GM18507 (cell line): ENCODE measurements around the gene AQR.
"Not testable (repeated sequence)": the region's sequence is repeated elsewhere in the genome, so short reads cannot be mapped to it uniquely, and the experiment has no call there.

Experiments
- DNase-seq: peaks from one replicate; pipeline ENCODE4 v3.0.0; 2011; ENCODE audit warnings: low read depth; ENCODE audit not compliant: insufficient read length; ENCODE audit errors: extremely low spot score
- FAIRE-seq: peaks from 2 replicates; lab custom pipeline; 2011; peaks lifted over from hg19 to GRCh38; lab: Jason Lieb, UNC

AQR gene

DNA sequence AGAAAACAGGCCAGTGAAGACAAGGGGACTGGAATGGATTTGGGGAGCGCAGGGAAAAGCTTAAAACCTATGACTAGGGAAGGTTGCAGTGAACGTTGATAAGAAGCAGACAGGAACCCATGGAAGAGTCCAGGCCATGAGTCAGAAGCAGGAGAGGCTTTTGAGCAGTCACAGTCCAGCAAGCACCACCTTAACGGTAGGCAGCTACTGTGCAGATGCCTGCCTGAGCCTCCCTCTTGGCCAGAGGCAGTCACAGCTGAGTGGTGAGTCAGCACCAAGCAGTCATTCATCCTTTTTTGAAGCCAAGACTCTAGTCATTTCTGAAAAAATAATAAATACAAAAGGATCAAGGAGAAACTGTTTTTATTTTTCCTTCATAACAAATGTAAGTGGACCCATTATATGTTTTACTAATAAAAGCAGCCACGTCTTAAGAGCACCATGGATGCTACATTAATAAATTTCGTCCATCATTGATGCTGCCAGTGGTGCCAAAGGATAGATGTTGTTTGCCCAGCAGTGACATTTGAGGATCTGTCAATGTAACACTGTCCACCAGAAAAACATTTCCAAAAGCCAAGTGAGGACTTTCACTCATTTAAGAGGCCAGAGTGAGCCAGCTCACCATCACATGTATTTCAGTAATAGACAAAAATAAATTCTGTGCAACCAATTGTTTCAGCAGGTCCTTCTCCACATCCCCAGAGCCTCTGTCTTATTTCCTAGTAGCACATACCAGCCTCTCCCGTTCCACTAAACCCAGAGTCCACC, 132.1 kb downstream of the AQR start:
- FAIRE-seq: no peak

DNA sequence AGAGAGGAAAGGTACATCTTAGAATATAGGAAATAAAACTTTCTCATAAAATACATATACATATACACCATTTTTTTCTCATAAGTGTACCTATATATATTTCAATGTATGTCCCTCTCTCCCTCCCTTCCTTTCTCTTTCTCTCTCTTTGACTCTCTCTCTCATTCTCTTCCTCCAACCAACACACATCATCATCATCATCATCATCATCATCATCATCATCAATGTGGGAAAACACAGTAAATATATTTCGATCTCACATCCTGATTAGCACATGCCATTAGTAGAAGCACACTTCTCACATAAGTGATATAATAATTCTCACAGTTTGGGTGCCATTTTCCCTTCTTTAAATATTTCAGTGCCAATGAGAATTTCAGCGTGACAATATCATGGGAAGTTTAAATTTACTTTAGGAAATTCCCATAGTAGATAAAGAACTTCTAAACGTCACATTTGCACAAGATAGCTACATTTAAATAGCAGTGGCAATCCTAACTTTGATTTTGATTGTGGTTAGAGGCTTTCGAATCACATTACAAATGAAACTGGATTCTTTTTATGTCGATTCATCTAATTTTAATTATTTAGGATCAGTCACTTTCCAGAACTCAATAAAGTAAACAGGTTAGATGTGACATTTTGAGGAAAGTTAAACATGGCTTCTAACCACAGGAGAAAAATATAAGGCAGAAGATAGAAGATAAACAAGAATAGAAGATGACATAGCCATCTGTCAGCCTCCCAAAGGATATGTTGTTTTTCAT, 141.2 kb downstream of the AQR start:
- FAIRE-seq: peak; percentile 26
- DNase-seq: no peak

More for the DNA sequence above, 132.1 kb downstream of the AQR start:
- DNase-seq: no peak

DNA sequence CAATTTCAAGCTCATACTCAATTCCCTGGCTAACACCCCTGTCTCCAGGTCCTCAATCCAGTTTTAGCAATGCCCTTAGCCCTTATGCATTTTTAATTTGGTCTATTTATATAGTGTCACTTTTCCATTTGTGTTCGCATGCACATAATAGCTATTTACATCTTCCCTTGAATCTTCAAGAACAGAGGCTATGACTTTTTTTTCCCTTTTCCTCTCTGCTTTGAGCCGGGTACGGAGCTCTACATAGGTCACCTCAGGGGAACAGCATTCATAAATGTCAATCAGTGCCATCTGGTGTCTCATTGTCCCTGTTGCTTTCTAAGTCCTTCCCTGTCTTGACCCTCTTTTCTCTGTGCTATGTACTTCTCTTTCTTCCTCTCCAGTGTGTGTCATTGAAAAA, 147.7 kb downstream of the AQR start:
- DNase-seq: no peak
- FAIRE-seq: no peak

DNA sequence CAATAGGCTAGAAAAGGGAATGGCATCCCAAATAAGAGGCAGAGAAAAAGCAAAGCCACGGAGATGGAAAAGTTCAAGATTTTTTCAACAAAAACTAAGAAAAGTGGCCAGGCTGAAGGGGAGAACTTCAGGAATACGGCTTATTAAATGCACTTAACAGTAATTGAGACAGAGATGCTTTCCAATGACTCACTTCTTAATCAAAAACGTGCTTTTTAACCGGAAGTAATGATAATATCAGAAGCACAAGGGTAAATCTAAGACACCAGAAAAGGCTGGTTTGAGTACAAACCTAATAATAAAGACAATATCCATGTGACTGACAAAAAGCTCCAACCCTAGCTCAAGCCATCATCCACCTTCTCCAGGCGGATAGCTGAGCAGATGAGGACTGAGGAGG, 149.4 kb downstream of the AQR start:
- DNase-seq (no peak), FAIRE-seq (no peak)

DNA sequence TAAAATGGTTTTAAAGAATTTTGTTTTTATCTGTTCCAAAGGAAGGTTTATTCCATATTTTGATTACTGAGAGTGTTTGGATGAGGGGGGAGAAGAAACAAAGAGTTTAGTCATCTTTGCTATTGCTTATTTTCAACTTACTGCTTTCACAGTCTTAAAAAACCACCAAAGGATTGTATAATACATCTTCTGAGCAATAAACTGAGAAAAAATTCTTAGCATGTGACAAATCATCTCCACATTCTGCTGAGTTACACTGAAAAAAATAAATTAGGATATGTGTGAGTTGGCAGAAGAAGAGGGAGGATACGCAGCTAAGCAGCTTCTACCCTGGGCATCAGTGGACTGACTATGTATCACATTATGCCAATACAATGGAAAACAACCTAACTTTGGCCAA, 151.0 kb downstream of the AQR start:
- no peak for FAIRE-seq
- no peak for DNase-seq

DNA sequence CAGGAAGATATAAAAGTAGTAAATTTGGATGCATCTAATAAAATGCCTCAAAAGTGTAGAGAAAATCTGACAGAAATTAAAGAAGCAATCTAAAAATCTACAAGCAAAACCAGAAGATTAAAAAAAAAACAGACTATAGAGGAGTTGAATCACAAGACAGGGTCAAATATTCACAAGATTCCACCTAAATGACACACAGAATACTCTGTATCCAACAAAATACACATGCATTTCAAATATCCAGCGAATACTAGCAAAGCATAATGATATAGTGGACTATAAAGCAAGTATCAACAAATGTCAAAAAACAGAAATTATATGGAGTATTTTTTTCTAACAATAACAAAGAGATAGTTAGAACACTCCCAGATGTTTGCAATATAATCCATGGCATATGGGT, 153.7 kb downstream of the AQR start:
- FAIRE-seq: no peak
- DNase-seq: no peak

DNA sequence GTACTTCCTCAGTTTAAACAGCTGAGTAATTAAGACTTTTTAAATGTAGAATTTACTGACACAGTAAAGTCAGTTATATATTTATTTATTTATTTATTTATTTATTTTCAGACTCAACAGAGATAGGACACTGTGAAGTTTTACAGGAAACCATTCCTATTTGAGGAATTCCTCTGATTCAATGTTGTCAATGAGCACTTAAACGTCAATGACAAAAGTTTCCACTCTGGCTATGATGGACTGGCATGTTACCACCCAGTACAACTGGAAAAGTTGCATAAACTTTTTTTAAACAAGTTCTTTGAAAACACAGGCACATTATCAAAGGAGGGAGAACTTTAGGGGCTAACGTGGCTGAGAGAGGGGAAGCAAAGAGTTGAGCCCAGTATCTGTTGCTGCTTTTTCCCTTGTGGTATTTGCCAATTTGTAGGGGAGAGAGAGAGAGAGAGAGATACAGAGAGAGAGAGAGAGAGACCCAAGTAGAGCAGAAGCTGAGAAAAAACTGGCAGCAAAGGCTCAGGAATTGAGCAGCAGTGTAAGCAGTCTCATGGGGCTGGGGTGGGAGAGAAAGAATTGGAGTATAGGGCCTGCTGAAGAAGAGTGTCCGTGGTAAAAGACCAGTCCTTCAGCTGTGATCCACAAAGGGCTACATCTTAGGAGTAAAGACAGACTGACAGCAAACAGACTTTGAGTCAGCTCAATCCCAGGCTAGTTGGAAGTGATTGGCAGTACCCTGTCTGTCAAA, 155.9 kb downstream of the AQR start:
- FAIRE-seq (no peak), DNase-seq (no peak)

DNA sequence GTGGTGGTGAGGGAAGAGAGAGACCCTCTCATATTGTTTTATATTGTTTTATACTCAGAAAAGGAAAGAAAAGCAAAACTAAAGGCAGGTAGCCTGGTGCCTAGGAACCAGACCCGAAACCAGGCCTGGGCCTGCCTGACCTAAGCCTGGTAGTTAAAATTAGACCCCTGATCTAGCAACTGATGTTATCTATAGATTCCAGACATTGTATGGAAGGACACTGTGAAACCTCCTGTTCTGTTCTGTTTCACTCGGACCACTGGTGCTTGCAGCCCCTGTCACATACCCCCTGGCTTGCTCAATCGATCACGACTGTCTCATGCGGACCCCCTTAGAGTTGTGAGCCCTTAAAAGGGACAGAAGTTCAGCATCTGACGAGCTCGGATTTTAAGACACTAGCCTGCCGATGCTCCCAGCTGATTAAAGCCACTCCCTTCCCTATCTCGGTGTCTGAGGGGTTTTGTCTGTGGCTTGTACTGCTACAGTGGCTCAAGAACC, 156.6 kb downstream of the AQR start:
- not testable (repeated sequence) for DNase-seq

DNA sequence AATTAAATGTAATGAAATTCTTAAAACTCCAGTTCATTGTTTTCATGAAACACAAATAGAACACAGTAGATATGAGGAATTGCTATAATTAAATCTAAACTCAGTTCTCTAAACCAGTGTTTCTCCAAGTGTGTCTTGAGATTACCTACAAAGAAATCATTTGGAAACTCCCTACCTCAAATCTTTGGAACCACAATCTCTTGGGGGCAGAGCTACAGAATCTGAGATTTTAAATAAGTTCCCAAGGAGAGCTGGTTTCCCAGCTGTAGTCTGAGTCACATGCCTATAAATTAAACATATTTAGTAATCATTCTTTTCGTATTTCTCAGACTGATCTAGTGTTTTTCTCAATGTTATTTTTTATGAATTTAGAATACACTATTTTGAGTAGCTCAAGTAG, 157.2 kb downstream of the AQR start:
- DNase-seq (no peak), FAIRE-seq (no peak)

More for the DNA sequence above, 156.6 kb downstream of the AQR start:
- FAIRE-seq: not testable (repeated sequence)

DNA sequence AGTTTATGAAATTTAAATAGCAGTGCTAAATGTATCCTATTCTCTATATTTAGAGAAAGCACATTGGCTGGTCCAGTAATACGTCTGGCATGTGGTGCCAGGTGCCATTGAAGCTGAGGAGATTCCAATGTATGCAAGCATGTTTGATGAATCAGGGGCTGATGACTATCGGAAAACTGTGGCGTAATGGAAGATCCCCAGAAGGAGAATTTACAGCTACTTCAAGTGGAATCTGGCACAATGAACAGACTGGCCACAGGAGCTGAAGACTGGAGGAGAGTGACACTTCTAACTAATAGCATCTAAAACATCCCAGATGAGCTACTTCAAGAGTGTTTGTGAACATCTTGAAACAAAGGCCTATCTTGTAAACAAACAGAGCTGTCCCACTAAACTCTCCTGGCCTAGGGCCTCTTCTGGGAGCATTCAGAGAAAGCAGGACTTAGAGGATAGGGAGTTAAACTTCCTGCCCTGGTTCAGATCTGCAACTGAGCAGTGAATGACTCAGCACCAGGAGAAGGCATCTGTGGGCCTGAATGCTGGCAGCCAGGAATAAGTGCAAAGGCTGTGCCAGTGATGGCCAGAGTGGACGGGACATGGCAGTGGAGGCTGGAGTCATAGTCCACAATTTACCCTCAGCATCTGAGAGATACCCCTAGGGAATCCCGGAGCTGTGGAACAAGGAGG, 159.0 kb downstream of the AQR start:
- FAIRE-seq (no peak), DNase-seq (no peak)

DNA sequence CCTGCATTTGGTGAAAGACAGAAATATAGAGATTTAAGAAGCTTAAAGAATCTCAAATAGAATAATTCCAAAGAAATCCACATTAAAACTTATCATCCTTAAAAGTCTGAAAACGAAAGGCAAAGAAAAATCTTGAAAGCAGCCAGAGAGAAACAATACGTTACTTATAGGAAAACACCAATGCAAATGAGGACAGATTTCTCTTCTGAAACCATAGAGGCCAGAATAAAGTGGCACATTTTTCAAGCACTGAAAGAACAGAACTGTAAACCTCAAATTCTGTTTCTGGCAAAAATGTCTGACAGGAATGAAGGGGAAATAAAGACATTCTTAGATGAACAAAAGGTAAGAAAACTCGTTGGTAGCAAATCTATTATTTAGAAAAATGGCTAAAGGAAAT, 160.4 kb downstream of the AQR start:
- FAIRE-seq: no peak
- DNase-seq: no peak

DNA sequence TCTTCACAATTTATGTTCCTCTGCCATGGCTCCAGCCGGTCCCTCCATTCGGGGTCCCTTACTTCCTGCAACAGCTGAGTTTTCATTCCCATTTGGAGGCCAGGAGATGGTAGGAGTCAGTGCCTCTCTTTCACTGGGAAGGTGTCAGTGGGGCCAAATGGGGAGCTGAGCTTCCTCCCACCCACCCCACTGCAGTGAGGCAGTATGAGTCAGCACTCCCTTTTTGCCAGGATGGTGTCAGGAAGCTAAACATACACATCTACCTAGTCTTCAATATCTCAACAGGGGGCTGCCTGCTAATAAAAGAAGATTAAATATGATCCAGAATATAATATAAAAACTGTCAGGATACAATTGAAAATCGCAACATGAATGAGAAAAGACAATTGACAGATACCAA, 161.5 kb downstream of the AQR start:
- DNase-seq (no peak), FAIRE-seq (no peak)

DNA sequence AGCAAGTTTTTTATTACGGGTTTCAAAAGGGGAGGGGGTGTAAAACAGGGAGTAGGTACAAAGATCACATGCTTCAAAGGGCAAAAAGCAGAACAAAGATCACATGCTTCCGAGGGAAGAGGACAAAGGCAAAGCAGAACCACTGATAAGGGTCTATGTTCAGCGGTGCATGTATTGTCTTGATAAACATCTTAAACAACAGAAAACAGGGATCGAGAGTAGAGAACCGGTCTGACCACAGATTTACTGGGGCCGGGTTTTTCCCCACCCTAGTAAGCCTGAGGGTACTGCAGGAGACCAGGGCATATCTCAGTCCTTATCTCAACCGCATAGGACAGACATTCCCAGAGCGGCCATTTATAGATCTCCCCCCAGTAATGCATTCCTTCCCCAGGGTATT, 162.3 kb downstream of the AQR start:
- not testable (repeated sequence) for DNase-seq, FAIRE-seq

DNA sequence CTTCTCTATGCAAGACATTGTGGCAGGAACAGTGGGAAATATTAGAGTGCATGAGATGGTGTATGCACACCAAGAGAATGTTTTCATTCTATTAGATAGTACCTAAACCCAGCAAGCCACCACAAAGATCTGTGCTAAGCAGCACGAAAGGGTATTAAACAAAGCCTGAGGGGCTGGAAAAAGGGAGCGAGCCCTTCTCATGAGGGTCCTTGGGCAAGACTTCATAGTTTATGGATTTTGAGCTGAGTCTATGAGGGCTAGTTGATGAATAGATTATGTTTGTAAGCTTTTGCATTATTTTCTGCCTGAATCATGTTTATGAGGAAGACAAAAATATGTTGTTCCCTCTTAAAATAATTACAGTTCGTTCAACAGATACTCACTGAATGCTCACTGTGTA, 164.8 kb downstream of the AQR start:
- FAIRE-seq: no peak
- no peak for DNase-seq

DNA sequence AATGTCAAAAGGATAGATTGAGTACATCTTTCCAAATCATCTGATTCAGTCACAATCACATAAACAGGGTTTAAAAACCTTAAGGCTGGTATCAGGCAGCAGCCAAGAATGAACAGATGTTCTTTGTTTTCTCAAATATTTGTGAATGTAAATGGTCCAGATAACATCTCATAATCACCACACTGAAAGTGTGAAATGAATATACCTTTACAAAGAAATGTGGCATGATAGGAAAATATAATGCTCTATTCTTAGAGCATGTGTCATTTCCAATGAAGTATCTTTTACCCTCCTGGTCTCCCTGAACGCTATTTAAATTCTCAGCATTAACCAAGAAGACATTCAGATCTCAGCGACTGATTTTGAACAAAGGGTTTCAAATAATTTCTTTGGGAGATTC, 165.4 kb downstream of the AQR start:
- no peak for FAIRE-seq

DNA sequence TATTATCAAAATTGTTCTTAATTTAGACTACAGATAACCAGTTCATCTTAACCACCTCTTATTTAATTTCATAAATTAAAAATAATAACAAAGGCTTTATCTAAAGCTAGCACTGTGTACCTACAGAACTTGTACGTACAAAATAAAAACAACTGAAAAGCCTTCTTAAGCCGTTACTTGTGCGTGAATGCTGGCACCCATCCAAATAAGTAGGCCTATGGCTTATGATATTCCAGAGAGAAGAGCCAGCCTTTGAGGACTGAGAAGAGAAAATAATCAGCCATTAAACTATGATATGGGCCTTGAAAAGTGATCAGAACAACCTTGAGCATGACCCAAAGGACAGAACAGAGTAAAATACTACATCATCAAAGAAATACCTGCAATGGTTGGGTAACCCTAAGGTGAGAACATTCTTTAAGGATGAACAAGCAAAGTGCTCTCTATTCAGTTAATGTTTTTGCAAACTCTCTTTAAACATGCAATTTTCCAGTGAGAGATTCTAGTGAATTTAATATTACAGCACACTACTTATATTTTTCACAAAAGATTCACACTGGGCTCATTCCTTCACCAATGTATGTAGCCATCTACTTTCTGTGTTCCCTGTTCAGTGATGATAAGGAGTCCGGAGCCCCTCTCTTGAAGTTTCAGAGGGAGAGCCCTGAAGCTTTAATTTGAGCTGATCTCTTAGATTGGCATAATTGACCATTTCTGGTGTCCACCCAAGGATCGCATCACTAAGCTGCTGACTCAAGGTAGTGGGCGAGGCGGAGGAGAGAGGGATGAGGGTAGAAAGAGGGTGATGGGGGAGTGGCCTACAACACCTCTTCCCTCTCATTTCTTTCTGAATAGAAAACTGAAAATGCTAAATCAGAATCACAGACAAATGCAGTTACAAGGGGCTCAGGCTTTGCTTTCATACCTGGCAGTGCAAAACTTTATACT, 166.5 kb downstream of the AQR start:
- DNase-seq (no peak), FAIRE-seq (no peak)

More for the DNA sequence above, 165.4 kb downstream of the AQR start:
- no peak for DNase-seq

DNA sequence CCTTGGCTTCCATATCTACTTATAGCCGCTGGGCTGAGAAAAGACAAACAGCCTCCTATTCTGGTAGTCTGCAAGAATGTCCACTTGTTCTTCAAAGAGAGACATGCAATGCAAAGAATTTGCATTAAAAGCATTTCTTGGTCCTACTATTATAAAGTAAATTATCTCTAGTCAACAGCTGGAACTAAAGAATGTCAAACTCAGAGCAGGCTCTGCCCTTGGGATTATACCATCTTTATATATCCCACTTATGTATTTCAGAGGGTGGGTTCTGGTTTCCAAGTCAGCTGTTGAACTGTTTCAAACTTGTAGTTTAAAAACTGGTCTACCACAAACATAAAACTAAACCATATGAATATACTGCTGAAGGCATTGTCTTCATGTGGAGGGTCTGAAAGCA, 167.2 kb downstream of the AQR start:
- FAIRE-seq (no peak), DNase-seq (no peak)
